BJ (cell line): ENCODE data around the gene LUZP1. TPM values are rescaled to one million over a fixed set of nuclear protein-coding genes. Genes with fewer than 3 reads are reported as not detected.

Source experiments
- CTCF ChIA-PET: fragments of 350-600 bp; formaldehyde crosslinking; extraction: SDS; loops from one replicate; lab custom pipeline; 2021; ENCODE audit warnings: antibody characterized with exemption, inconsistent platforms; lab: Yijun Ruan, JAX
- POLR2A ChIA-PET: fragments of 300-600 bp; sonication (Branson Sonifier 250); formaldehyde crosslinking; extraction: SDS; loops from one replicate; lab custom pipeline; 2021; ENCODE audit warnings: antibody characterized with exemption; lab: Charles Lee
- DNase-seq: peaks from one replicate; pipeline ENCODE4 v3.0.0-alpha.2; 2011; ENCODE audit warnings: low read depth
- H3K27me3 ChIP-seq: 2 replicates; pipeline ENCODE4 v1.6.0; 2011; ENCODE audit warnings: low read length; ENCODE audit not compliant: control insufficient read depth, insufficient read depth
- H3K36me3 ChIP-seq: 2 replicates; pipeline ENCODE4 v1.5.1; 2011; ENCODE audit warnings: low read length; ENCODE audit not compliant: control insufficient read depth, insufficient read depth
- H3K4me3 ChIP-seq: 2 replicates; pipeline ENCODE4 v1.5.1; 2011; ENCODE audit warnings: low read depth, mild to moderate bottlenecking, control low read depth, low read length
- CTCF ChIP-seq: IDR thresholded peaks from 2 replicates; pipeline ENCODE4 v1.5.1; 2011; ENCODE audit warnings: low read depth, mild to moderate bottlenecking, control low read depth, inconsistent platforms, low read length, moderate library complexity; ENCODE audit not compliant: insufficient read depth
- polyA plus RNA-seq: library from polyadenylated mRNA; depleted of rRNA; stranded (reverse); fragments of >200 nt; gene quantifications from 2 replicates; pipeline ENCODE4 v1.2.3, GENCODE V29; 2011

Gene LUZP1
- polyA plus RNA-seq, 1 experiment, result 22.0 TPM

- no peak for TF ChIP-seq CTCF
- POLR2A ChIA-PET, result no interaction called here
- H3K4me3 ChIP-seq, result no peak overlapping the region
- CTCF ChIA-PET, result interaction anchor here (1.0 to 16.7 kb wide), 8 partner anchors 8 to 177 kb away, joined by 3 to 412 read pairs (median 5); no protein-coding TSS in a partner anchor
- DNase-seq, result no peak
- H3K36me3 ChIP-seq, result no peaks in the 10 kb centered on the region; the same call in 1 of the 2 replicates
- H3K27me3 ChIP-seq, result no peaks in the 10 kb centered on the region
Measured at GRCh38 chr1:23101101-23101827, 67.4 kb downstream of the LUZP1 start.

GRCh38 chr1:23100074-23100748 lies 68.4 kb downstream of the LUZP1 start:
- DNase-seq, result peak; percentile 88
- ChIA-PET CTCF (interaction anchor here (0.6 to 16.7 kb wide), 20 partner anchors 8 to 304 kb away, joined by 3 to 412 read pairs (median 4); partner anchors contain the start of gene HNRNPR), POLR2A (no interaction called here)
- no peaks in the 10 kb centered on the region for H3K27me3 ChIP-seq
- TF ChIP-seq CTCF, result no peak
- no peaks in the 10 kb centered on the region for H3K36me3 ChIP-seq
- no peak overlapping the region for H3K4me3 ChIP-seq

- Histone ChIP-seq H3K36me3 (no peaks in the 10 kb centered on the region), H3K27me3 (no peaks in the 10 kb centered on the region), H3K4me3 (no peak overlapping the region)
- no peak for TF ChIP-seq CTCF
- ChIA-PET POLR2A (no interaction called here), CTCF (interaction anchor here (0.7 to 16.7 kb wide), 21 partner anchors 9 to 305 kb away, joined by 3 to 412 read pairs (median 5); no protein-coding TSS in a partner anchor)
- no peak for DNase-seq
Measured at GRCh38 chr1:23099171-23099536, 69.5 kb downstream of the LUZP1 start.

- Histone ChIP-seq H3K36me3 (no peaks in the 10 kb centered on the region), H3K27me3 (no peaks in the 10 kb centered on the region), H3K4me3 (no peak overlapping the region)
- ChIA-PET CTCF (interaction anchor here (0.7 to 16.7 kb wide), 23 partner anchors 8 to 305 kb away, joined by 3 to 412 read pairs (median 5); no protein-coding TSS in a partner anchor), POLR2A (no interaction called here)
- peak; percentile 92 for TF ChIP-seq CTCF
- DNase-seq, result no peak
Measured at GRCh38 chr1:23098463-23099170, 70.0 kb downstream of the LUZP1 start.

- TF ChIP-seq CTCF, result no peak
- CTCF ChIA-PET, result interaction anchor here (16.7 kb wide), 1 partner anchor 85 kb away, joined by 412 read pairs; no protein-coding TSS in a partner anchor
- Histone ChIP-seq H3K36me3 (peaks cover 4% of the 10 kb centered on the region), H3K27me3 (no peaks in the 10 kb centered on the region), H3K4me3 (no peak overlapping the region)
- POLR2A ChIA-PET, result no interaction called here
- DNase-seq, result no peak
Measured at GRCh38 chr1:23097316-23097715, 71.3 kb downstream of the LUZP1 start.
